Right hindlimb (tissue), 1 donor: Measurements from ENCODE around the gene SOX13.
"Not testable (repeated sequence)": the region's sequence is repeated elsewhere in the genome, so short reads cannot be mapped to it uniquely, and the experiment has no call there.

Experiments used
- DNase-seq: peaks from one replicate; pipeline ENCODE4 v3.0.0-alpha.2; 2018

SOX13 gene

DNA sequence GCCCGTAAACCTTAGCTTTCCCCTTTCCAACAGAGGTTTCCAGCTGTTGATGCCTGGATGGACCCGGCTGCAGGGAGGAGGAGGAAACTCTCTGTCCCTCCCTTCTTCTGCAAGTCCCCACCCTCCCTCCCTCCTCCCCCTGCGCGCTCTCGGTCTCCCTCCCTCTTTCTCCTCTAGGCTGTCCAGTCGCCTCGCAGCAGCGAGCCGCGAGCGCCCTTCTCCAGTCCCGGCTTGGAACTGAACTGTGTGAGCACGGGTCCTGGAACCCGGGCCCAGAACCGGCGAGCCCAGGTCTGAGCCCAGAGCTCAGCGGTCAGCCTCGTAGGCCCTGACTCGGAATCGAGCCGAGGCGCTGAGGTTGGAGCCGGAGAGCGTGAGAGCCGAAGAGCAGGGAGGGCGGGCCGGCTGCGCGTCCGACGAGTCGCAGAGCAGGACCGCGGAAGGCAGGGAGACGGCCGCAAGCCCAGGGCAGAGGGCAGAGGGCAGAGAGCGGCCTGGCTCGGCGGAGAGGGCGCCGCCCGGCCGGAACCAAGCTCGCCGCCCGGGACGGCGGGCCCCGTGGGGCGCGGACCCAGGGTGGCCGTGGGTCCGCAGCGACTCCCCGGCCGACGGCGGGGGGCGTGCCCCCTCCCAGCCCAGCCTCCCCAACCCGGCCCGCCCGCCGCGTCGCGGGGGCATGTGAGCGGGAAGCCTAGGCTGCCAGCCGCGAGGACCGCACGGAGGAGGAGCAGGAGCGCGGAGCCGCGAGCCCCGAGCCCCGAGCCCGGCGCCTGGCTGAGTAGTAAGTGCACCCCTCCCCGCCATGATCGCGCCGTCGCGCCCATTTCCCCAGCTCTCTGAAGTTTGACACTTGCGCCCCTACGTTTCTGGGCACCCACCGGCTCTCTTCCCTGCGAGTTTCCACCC, at the start of gene SOX13:
Gene SOX13 (plus strand): TSS at position 185 of the 906 bp plus-strand sequence. CDS start 39,801 bp downstream, outside the sequence.
- DNase-seq, result peak; percentile 93

DNA sequence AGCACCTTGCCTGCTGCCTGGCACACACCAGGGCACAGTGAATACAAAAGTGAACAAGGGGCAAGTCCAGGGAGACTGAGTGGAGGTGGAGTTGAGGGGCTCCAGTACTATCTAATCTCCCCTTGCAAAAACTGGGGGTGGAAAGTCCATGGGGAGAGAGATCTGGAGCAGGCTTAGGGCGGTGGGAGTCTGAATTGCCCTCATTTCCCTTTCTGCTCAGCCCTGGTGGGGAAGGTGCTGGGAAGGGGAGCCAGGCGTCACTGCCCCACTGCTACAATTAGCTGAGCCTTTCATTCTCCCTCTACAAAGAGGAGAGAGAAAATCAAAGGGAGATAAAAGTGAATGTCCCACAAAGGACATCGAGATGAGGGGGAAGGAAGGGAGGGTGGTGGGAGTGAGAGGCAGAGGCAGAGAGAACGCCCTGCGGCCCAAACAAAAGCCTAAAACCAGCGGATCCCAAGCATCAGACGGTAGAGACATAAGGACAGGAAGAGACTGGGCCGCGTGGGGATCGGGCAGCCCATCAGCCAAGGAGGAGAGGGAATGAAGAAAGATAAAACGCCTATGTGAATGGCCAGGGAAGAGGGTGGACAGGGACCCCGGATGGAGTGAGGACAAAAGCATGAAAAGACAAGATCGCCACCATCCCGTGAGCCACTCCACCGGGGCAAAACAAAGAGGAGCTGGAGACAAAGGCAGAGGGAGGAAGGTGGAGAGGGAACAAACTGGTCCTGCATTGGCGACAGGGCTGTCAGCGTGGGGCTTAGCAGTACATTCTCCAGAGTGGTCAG, 46.8 kb upstream of the SOX13 start:
- no peak for DNase-seq

DNA sequence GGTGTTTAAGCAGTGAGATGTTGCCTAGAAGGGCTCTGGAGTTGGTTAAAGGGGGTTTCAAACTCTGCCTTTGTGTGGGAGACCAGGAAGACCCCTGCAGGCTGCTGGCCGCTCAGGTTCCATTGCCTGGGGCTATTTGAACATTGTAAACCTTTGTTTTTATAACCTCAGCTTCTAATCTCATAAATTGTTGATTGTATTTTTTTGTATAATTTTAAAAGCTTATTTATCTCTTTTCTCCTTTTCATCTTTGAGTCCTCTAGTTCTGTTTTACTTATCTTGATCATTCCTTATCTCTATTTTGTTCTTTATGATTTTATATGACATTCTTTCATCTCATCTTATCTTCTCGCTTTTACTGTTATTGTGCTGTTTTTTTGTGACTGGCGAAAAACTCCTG, 45.5 kb upstream of the SOX13 start:
- DNase-seq, result no peak

DNA sequence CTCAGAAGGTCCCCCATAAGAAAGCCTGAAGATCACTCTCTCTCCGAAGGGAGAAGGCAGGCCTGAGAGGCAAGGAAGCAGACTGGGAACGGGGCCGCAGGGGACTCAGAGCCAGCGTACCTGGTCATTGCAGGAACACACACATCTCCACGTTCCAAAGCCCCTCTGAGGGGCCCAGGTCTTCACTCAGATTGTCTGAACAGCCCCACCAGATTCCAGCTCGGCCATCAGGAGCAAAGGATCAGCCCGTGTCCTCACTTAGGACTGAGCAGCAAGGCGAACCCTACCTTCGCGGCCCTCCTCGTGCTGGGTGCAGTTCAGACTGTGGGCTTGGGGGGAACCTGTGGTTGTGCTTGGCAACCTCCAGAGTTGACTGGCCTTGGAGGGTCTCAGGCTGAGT, 43.9 kb upstream of the SOX13 start:
- DNase-seq, result no peak

DNA sequence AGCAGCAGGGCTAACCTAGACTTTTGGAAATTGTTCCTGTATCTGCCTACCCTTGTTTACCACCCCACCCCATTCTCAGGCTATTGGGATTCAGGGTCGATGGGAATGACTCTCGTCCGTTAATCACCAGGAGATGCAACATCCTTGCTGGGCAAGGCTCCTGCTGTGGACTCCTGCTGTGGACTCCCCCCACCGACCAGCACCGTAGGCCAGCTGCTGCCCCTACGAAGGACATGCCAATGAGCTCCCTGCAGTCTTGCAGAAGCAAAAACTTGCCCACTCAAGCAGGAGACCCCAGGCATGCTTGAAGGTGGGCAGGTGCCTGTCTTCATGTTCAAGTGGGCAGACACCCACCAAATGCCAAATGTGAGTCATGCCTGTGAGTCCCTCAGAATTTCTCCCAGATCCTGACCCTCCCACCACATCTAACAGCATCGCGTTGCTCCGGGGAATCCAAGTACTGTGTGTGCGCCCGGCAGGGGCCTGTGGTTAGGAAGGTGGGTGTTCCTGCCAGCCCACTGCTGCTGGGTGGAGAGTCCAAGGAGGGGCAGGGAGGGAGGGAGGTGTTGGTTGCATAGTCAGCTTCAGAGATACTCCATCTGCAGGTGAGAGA, 41.7 kb upstream of the SOX13 start:
- DNase-seq, result no peak

DNA sequence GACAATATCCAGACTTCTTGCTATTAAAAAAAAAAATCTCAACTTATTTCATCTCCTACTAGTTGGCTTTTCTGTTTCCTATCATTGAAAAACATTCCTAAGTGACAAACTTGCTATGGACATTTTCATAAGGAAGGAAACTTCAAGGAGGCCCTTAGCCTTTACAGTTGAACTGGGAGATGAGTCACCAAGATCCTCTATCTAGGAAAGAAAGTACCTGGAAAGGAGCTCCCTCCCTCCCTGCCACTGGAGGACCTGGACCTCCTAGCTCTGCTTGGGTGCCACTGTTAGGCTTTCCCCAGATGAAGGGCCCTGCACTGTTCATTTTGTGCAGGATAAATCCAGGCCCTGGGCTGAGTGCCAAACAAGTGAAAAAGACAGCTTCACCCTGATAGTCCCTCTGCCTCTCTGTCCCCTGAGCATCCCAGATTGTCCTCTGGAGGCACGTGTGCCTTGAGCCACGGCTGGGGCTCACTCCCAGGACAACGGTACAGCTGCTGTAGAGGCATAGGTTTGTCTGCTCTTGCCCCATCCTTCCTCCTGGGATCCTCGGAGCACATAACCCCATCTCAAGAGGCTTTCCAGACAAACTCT, 40.2 kb upstream of the SOX13 start:
- DNase-seq, result no peak

DNA sequence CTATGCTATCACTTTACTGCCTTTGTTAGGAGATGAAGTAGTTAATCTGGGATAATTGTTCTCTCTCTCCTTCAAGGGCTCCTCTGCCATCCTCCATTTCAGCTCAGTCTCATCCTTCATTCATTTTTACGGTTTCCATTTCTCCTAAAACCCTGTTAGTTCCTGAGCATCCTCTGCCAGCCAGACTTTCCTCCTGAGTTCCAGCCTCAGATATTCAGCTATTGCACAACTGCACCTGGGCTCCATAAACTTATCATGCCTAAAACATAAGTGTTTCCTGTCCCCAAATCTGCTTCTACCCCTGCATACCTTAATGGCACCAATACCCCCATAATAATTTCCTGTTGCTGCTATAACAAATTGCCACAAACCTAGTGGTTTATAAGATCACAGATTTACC, 39.6 kb upstream of the SOX13 start:
- DNase-seq, result no peak

DNA sequence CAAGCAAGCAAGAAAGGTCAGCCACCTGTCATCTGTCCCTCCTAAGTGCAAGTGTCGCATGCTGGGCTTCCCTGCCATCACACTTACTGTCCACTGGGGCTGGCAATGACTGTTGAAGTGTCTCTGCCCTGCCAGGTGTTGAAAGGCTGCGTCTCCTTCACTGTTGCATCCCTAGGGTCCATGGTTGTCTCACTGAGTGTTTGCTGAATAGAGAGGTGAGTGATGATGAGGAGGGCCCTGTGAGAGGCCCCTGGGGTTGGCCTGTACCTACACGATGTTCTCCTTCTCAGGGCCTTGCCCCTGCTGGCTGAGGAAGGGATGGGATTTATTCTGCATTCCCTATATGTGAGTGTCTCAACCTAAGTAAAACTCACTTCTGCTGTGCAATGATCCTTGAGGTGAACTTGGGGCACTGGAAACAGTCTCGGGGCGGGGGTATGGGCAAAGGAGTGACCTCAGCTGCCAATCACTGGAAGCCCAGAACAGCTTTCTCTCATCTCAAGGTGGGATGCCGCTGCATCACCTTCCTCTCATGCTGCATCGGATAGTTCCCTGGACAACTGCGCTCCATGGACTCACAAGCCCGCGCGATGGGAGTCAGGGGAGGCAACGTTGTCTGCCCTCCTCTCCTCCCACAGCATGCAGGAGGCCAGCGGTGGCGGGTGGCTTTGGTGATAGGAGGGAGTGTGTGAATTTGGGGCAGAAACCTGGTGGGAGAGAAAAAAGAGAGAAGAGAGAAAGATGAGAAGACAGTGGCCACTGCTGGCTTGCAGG, 35.8 kb upstream of the SOX13 start:
- no peak for DNase-seq

DNA sequence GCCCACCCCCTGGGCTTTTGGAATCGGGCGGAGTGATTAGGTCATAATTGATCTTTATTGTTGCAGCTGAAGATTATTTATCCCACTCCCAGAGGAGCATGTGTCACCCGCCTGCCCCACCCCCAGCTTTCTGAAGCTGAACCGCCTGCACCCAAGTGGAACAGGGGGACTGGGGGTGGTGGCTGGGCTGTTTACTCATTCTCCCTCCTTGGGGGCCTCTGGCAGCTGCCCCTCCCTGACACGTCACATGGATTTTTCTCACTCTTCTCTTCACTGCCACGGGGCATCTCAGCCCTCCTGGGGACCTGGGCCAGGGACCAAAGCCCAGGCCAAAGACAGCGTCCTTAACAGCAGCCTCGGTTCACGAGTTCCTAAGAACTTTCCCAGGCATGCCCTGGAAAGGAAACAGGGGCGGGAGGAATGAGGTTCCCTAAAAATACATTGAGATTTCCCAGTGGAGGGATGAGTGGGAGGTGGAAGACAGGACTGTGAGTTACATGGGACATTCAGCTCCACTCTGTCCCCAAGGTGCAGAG, 31.6 kb upstream of the SOX13 start:
- no peak for DNase-seq

DNA sequence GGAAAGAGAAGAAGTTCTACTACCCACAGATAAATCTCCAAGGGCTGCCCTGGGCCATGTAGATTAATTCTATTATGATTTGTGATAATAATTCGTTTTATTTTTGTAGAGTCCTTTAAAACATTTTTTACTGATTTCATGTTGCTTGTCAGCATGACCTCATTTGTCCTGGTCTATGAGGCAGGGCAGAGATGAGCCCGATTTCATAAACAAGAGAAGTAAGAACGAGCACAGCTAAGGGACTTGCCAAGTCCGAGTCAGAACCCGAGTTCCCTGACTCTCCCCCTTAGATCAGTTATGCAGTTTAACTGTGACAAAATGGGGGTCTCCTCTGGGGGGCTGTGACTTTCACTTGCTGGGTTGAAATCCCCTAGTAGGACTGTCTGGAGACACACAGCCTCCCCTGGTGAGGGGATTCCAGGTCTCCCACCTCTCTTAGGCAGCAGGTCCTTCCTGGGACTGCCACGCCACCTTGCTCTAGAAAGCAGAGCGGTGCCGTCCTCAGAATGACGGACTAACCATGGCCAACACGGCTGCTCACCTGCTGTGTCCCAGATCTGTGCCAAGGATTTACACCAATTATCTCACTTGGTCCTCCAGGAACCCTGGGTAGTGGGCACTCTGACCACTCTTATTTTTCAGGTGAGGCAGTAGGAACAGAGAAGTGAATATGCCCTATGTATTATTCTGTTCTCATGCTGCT, 31.0 kb upstream of the SOX13 start:
- DNase-seq, result no peak

DNA sequence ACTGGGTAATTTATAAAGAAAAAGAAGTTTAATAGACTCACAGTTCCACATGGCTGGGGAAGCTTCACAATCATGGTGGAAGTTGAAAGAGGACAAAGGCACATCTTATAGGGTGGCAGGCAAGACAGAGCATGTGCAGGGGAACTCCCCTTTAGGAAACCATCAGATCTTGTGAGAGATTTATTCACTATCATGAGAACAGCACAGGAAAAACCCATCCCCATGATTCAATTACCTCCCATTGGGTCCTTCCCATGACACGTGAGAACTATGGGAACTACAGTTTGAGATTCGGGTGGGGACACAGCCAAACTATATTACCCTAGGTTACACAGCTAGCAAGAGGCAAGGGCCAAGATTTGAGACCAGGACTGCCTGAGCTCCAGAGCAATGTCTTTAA, 30.4 kb upstream of the SOX13 start:
- DNase-seq, result no peak

DNA sequence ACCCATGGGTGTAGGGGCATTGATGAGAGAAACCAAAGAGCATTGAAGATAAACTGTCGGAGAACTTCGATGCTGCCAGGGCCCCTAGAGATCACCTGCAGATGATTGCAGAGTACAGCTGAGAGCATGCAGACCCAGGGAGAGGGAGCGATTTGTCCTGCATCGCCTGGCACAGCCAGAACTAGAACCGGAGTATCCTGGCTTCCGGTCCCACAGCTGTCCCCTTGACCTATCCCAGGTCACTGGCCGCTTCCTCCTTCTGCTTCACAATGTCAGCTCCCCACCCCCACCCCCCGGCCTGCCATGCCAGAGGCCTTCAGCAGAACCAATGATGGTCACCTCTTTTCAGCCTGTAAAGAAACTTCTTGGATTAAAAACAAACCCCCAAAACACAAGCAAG, 29.2 kb upstream of the SOX13 start:
- no peak for DNase-seq

DNA sequence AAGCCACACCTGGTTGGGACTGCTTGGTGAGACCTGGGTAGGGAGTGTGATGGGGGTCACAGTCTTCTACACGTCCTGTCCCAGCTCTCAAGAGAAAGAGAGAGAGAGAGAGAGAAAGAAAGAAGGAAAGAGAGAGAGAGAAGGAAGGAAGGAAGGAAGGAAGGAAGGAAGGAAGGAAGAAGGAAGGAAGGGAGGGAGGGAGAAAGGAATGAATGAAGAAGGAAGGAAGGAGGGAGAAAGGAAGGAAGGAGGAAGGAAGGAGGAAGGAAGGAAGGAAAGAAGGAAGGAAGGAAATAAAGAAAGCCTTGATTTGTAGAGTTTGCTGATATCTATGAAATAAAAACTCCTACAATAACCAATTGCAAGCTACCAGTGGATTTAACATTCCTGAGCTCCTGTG, 28.5 kb upstream of the SOX13 start:
- DNase-seq, result no peak

DNA sequence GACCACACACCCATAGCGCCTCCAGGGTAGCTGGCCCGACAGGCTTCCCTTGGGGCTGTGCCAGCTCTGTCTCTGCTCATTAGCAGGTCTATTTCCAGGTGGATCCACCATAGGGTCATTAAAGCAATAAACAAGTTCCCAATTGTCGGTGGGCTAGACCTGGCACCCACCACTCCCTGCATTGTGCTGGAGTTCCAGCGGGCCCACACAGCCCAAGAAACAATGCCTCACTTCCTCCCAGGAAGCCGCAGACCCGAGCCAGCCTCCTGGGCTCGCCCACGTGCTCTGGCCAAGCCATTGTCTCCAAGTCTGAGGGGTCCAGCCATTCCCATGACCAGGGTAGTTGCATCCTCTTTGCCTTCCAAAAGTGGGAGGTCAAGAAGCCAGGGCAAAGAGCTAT, 27.5 kb upstream of the SOX13 start:
- no peak for DNase-seq

DNA sequence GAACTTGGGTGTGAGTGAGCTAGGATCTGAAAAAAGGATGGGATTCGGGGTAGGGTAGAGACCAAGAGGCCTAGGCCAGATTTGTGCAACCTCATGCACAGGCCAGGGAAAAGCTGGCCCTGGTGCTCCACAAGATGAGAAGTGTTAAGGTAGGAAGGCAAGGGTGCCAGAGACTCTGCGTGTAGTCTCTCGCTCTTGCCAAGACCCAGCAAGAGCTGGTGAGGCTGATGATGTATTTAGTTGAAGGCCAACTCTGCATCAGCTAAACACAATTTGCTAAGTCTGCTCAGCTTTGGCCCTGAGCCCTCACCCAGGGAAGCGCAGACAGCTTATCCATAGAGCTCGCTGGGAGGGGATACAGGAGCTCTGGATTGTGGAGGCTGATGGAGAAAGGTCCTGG, 26.6 kb upstream of the SOX13 start:
- no peak for DNase-seq

DNA sequence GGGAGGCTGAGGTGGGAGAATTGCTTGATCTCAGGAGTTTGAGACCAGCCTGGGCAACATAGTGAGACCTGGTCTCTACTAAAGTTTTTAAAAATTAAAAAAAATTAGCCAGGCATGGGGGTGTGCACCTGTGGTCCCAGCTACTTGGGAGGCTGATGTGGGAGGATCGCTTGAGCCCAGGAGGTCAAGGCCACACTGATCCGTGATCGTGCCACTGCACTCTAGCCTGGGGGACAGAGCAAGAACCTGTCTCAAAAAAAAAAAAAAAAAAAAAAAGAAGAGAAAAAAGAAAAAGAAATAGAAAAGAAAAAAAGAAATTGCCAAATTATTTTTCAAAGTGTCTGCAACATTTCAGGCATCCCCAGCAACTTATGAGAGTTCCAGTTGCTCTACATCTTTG, 24.1 kb upstream of the SOX13 start:
- DNase-seq, result not testable (repeated sequence)

DNA sequence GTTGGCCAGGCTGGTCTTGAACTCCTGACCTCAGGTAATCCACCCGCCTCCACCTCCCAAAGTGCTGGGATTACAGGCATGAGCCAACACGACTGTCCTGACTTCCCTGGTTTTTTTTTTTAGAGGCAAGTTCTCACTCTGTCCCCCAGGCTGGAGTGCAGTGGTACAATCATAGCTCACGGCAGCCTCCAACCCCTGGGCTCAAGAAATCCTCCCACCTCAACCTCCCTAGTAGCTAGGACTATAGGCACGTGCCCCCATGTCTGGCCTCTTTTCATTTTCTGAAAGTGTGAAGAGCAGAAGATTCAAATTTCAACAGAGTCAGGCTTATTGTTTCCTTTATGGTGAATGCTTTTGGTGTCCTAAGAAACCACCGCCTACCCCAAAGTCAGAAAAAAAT, 21.7 kb upstream of the SOX13 start:
- no peak for DNase-seq

DNA sequence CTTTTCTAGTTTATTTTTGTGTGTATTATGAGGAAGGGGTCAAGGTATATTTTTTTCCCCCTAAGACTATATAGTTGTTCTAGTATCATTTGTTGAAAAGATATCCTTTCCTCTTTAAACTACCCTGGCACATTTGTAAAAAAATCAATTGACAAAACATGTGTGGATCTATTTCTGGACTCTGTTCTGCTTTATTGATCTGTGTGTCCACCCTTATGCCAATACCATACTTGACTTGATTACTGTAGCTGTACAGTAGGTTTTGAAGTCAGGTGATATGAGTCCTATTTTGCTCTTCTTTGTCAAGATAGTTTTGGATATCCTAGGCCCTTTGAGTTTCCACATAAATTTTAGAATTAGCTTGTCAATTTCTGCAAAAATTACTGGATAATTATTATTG, 21.2 kb upstream of the SOX13 start:
- no peak for DNase-seq

DNA sequence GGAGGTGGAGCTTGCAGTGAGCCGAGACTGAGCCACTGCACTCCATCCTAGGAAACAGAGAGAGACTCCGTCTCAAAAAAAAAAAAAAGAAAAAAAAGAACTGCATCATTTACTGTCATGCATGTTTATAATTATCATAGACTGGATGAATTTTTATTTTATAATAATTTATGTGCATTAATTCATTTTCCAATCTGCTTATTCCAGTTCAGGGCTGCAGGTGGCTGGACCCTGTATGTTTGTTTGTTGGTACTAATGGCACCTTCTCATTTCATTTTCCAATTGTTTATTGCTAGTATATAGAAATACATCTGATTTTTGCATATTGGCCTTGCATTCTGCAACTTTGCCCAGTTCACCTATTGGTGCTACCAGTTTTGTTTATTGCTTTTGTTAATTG, 19.0 kb upstream of the SOX13 start:
- DNase-seq, result no peak

DNA sequence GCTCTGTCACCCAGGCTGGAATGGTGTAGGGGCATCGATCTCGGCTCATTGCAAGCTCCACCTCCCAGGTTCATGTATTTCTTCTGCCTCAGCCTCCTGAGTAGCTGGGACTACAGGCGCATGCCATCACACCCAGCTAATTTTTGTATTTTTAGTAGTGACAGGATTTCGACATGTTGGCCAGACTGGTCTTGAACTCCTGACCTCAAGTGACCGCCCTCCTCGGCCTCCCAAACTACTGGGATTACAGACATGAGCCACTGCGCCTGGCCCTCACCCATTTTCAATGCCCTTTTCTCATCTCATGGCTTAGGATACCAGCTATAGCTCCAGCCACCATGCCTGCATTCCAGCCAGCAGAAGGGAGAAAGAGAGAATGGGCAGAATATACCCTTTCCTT, 12.9 kb upstream of the SOX13 start:
- no peak for DNase-seq

DNA sequence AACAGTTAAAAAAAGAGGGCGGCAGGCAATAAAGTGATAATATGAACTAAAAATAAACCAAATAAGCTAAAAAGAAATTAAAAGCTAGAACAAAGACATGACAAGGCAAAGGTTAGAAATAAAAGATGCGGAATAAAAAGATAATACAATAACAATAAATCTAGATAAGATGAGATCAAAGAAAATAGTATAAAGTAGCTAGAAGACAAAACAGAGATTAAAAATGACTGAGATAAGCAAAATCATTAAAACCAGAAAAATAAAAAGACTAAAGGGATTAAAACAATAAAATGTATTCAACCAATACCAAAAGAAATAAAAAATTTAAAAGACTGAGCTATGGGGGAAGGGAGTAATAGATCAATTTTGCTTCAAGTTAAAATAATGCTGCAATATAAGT, 10.8 kb upstream of the SOX13 start:
- DNase-seq, result no peak
